Hippocampal formation (tissue), 2 donors: ENCODE measurements around the gene TLK1.

ENCODE experiments used
- DNase-seq, 2 donors: peaks; one replicate each; lab custom pipeline; 2025; lab: John Stamatoyannopoulos, UW

TLK1 gene

GRCh38 chr2:170965446-170966225, 195.1 kb downstream of the TLK1 start:
- no peak for DNase-seq

GRCh38 chr2:170963386-170963785, 197.3 kb downstream of the TLK1 start:
- DNase-seq, result no peak

GRCh38 chr2:170953941-170954340, 206.8 kb downstream of the TLK1 start:
- no peak for DNase-seq

- DNase-seq, result no peak
These were observed 210.4 kb downstream of the TLK1 start for GRCh38 chr2:170950221-170950761.

- no peak for DNase-seq
These were observed 211.3 kb downstream of the TLK1 start for GRCh38 chr2:170949415-170949814.

- DNase-seq, result no peak
These were observed 216.1 kb downstream of the TLK1 start for GRCh38 chr2:170944545-170944944.

- no peak for DNase-seq
These were observed 217.1 kb downstream of the TLK1 start for GRCh38 chr2:170943596-170943995.

GRCh38 chr2:170943041-170943440, 217.7 kb downstream of the TLK1 start:
- DNase-seq, result no peak

- no peak for DNase-seq
These were observed 218.1 kb downstream of the TLK1 start for GRCh38 chr2:170942615-170943014.
